Colonic mucosa (tissue), 4 donors: ENCODE measurements around the gene NLGN3. TPM values are rescaled to one million over a fixed set of nuclear protein-coding genes. Genes with fewer than 3 reads are reported as not detected.
A peak's percentile ranks its signal among the peaks of the same experiment; 100 is the strongest.

Experiments
- DNase-seq: peaks from one replicate; pipeline ENCODE4 v3.0.0-alpha.2; 2020
- H3K27ac ChIP-seq: fragments of 200-600 bp; one replicate; pipeline ENCODE4 v1.8.0; 2021
- H3K27me3 ChIP-seq: fragments of 200-600 bp; one replicate; pipeline ENCODE4 v1.8.0; 2021
- H3K36me3 ChIP-seq: fragments of 200-600 bp; one replicate; pipeline ENCODE4 v1.8.0; 2021
- H3K4me1 ChIP-seq: fragments of 200-600 bp; one replicate; pipeline ENCODE4 v1.8.0; 2021; ENCODE audit warnings: mild to moderate bottlenecking
- H3K4me3 ChIP-seq: fragments of 200-600 bp; one replicate; pipeline ENCODE4 v1.8.0; 2021
- H3K9ac ChIP-seq, 2 donors: one replicate each; pipeline ENCODE4 v1.7.0; 2013; ENCODE audit warnings: control low read depth in 2 of 2, low read depth in 2 of 2, low read length in 2 of 2
- H3K9me3 ChIP-seq: fragments of 200-600 bp; one replicate; pipeline ENCODE4 v1.8.0; 2021
- CTCF ChIP-seq: fragments of 200-600 bp; IDR thresholded peaks from one replicate; pipeline ENCODE4 v1.8.0; 2022; ENCODE audit warnings: antibody characterized with exemption, mild to moderate bottlenecking
- intact Hi-C: fragments of 100-400 bp; cut with DNase I; formaldehyde crosslinking; loops from one replicate; pipeline ENCODE4 v1.14.1; 2022
- total RNA-seq, 2 donors: library from RNA; stranded (reverse); fragmentation: NEBNext Ultra II Directional in 1 of 2; extraction: Animal tissue kit (Norgen Biotek cat#: 25700) in 1 of 2; gene quantifications; one replicate each; pipeline ENCODE4 v1.2.1, GENCODE V29; 2021
- donor health status: healthy.
- donor health status: DM: no; HTN: no; CAD: no.
- donor health status: DM: no; HTN: no; CAD: no.

NLGN3 gene
- total RNA-seq, 2 donors from 2014 or later: 0.67 to 0.82 TPM

DNA sequence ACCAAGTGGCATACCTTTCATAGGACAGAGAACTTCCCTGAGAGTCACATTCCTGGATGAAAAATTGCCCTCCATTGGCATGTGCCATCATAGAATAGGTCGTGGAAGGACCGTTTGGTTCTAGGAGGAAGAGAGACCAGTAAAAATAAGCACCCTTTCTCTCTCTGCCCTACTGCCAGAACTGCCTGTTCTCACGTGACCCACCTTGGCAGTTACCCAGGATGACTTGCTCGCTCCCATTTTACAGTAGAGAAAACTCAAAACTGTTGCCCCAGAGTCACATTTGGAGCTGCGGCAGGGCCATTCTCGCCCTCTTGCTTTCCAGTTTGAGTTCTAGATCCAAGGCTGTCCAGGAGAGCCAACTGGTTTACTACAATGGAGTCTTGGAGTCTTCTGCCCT is 1.1 kb upstream of the NLGN3 start:
- no peak for TF ChIP-seq CTCF
- no peaks in the 10 kb centered on the region for H3K9me3 ChIP-seq
- no peak overlapping the region for H3K9ac ChIP-seq
- peak; percentile 52 for DNase-seq
- no peak overlapping the region for H3K27ac ChIP-seq
- no peaks in the 10 kb centered on the region for H3K27me3 ChIP-seq
- intact Hi-C loops: no loop called here
- H3K4me3 ChIP-seq: no peak overlapping the region
- no peaks in the 10 kb centered on the region for H3K36me3 ChIP-seq
- H3K4me1 ChIP-seq: no peaks in the 10 kb centered on the region

DNA sequence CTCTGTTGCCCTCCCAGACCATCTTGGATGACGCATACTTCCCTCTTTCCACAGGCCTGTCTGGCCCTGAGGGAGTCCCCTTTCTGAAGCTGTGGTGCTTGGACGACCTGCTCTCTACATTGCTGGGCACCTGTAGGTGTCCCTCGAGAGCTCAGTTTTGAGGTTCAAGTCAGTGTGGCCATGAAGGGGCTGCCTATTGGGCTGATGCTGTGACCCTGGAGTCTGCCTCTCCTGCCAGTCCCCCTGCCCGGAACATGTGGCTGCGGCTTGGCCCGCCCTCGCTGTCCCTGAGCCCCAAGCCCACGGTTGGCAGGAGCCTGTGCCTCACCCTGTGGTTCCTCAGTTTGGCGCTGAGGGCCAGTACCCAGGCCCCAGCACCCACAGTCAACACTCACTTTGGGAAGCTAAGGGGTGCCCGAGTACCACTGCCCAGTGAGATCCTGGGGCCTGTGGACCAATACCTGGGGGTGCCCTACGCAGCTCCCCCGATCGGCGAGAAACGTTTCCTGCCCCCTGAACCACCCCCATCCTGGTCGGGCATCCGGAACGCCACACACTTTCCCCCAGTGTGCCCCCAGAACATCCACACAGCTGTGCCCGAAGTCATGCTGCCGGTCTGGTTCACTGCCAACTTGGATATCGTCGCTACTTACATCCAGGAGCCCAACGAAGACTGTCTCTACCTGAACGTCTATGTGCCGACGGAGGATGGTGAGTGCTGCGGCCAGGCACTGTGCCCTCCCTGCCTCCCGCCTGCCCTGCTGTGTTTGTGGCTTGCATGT is 3.0 kb downstream of the NLGN3 start:
- TF ChIP-seq CTCF: no peak
- no peaks in the 10 kb centered on the region for H3K27me3 ChIP-seq
- H3K27ac ChIP-seq: no peak overlapping the region
- no peaks in the 10 kb centered on the region for H3K36me3 ChIP-seq
- H3K4me3 ChIP-seq: no peak overlapping the region
- no peak overlapping the region for H3K9ac ChIP-seq
- H3K4me1 ChIP-seq: no peaks in the 10 kb centered on the region
- intact Hi-C loops: no loop called here
- no peaks in the 10 kb centered on the region for H3K9me3 ChIP-seq
- DNase-seq: no peak

DNA sequence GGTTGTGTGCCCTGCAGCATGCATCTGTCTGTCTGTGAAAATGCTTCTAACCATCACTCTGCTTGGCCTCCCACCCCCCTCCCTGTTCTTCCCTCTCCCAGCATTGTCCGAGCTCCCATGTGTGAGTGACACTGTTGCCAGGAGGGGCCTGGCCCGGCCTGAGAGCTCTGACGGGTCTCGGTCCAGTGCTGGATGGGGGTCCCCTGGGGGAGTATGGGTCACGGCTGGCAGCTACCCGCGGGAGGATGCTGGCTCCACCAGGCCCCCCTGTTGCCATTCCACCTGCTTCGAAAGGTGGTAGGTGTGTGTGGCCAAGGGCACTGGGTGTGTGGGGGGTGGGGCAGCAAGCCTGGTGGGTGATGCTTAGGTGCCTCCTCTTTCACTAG is 3.6 kb downstream of the NLGN3 start:
- intact Hi-C loops: no loop called here
- DNase-seq: no peak
- Histone ChIP-seq H3K9ac (no peak overlapping the region), H3K27me3 (no peaks in the 10 kb centered on the region), H3K4me1 (no peaks in the 10 kb centered on the region), H3K27ac (no peak overlapping the region), H3K4me3 (no peak overlapping the region), H3K36me3 (no peaks in the 10 kb centered on the region), H3K9me3 (no peaks in the 10 kb centered on the region)
- no peak for TF ChIP-seq CTCF

DNA sequence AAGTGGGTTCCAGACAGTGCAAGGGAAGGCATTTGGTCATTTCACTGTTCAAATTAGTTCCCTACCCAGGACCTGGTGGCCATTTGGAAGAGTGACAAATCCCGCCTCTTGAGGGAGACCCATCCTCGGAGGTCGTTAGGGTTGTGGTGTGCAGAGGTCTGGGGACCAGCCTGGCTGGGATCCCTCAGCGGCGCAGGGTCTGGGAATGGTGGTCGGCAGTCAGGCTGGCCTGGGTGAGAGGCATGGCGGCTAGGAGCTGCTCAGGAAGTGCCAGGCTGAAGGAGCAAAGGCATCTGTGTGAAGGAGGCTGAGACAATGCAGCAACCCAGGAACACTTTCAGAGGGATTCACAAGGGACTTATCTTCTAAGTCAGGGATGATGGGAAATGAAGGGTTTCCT is 6.7 kb downstream of the NLGN3 start:
- Histone ChIP-seq H3K9me3 (no peaks in the 10 kb centered on the region), H3K27me3 (no peaks in the 10 kb centered on the region), H3K27ac (no peak overlapping the region), H3K9ac (no peak overlapping the region), H3K36me3 (no peaks in the 10 kb centered on the region), H3K4me3 (no peak overlapping the region), H3K4me1 (no peaks in the 10 kb centered on the region)
- no peak for TF ChIP-seq CTCF
- intact Hi-C loops: no loop called here
- no peak for DNase-seq

- Histone ChIP-seq H3K4me1 (no peaks in the 10 kb centered on the region), H3K36me3 (no peaks in the 10 kb centered on the region), H3K4me3 (no peak overlapping the region), H3K9me3 (no peaks in the 10 kb centered on the region), H3K9ac (no peak overlapping the region), H3K27ac (no peak overlapping the region), H3K27me3 (no peaks in the 10 kb centered on the region)
- DNase-seq: no peak
- intact Hi-C loops: no loop called here
- no peak for TF ChIP-seq CTCF
Observed at GRCh38 chrX:71154196-71154595, 9.6 kb downstream of the NLGN3 start.
